ENCODE measurements around the gene RILP. TPM values are rescaled to one million over a fixed set of nuclear protein-coding genes. Genes with fewer than 3 reads are reported as not detected.
A peak's percentile ranks its signal among the peaks of the same experiment; 100 is the strongest.

The RILP gene
- total RNA-seq, 1 donor from 2014 or later: 0.13 TPM

DNA sequence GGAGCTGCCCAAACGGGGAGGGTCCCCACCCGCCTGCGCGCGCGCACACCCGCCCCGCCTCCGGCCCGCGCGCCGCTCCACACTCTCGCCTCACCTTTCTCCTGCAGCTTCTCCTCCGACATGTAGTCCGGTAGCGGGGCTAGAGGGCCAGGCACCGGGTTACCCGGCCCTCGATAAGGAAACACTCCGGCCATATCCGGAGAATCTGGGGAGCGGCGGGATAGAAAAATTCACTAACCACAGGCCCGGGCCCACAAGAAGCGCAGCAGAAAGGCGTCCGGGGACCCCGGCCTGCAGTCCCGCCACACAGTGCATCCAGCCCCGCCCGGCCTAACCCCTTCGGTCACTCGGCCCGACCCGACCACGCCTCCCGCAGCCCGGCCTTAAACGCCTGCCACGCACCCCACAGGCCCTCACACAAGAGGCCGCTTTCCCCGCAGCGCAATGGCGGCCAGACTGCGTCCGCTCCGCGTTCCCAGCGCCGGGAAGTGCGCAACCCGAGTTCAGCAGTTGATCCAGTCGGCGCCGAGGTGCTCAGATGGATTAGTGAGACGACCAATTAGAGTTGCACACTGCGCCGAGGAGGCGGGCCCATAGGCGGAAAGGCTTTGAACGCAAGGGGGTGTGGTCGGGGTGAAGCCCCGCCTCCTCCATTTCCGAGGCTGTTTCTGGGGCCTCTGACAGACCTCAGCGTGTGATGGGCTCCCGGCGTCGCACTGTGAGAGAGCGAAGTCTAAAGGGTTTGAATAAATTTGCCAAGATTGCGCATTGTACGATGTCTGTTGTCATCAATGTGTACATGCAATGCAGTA is 34.9 kb upstream of the RILP start, which contains the start of gene PRPF8:
PRPF8 (minus strand) TSS at position 490 of the 812 bp plus-strand sequence; CDS start at position 194, 296 bp downstream.
- peaks cover 36% of the 10 kb centered on the region for H3K36me3 Mint-ChIP-seq
- Histone ChIP-seq H3K27me3 (no peaks in the 10 kb centered on the region), H2AFZ (replicated peaks) (peak within 1 kb of the TSS; percentile 85), H3K9ac (peak within 1 kb of the TSS; percentile 77), H3K4me3 (peak within 1 kb of the TSS; percentile 86), H3K4me2 (peak within 1 kb of the TSS; percentile 87), H3K9me3 (ENCODE audit: low read depth) (no peaks in the 10 kb centered on the region), H3K27ac (peak within 1 kb of the TSS; percentile 70), H3F3A (ENCODE audit: low read depth) (peaks cover 14% of the 10 kb centered on the region), H3K4me1 (peaks cover 3% of the 10 kb centered on the region), H3K36me3 (peaks cover 17% of the 10 kb centered on the region), H3K79me2 (ENCODE audit: low read depth) (peaks cover 41% of the 10 kb centered on the region), H4K20me1 (ENCODE audit: low read depth) (peaks cover 37% of the 10 kb centered on the region)
- H3K27ac Mint-ChIP-seq: peak within 1 kb of the TSS; percentile 98
- H3K9me3 Mint-ChIP-seq: peaks cover 4% of the 10 kb centered on the region
- H3K4me1 Mint-ChIP-seq: peaks cover 24% of the 10 kb centered on the region
- peak; percentile 98 for DNase-seq (ENCODE audit: low spot score)
- TF ChIP-seq, protein P1, sequence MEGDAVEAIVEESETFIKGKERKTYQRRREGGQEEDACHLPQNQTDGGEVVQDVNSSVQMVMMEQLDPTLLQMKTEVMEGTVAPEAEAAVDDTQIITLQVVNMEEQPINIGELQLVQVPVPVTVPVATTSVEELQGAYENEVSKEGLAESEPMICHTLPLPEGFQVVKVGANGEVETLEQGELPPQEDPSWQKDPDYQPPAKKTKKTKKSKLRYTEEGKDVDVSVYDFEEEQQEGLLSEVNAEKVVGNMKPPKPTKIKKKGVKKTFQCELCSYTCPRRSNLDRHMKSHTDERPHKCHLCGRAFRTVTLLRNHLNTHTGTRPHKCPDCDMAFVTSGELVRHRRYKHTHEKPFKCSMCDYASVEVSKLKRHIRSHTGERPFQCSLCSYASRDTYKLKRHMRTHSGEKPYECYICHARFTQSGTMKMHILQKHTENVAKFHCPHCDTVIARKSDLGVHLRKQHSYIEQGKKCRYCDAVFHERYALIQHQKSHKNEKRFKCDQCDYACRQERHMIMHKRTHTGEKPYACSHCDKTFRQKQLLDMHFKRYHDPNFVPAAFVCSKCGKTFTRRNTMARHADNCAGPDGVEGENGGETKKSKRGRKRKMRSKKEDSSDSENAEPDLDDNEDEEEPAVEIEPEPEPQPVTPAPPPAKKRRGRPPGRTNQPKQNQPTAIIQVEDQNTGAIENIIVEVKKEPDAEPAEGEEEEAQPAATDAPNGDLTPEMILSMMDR (IDR thresholded peaks at IDR 0.05): no peak
- no peak for TF ChIP-seq EZH2phosphoT487 (IDR thresholded peaks at IDR 0.05)
- peak; percentile 54 for TF ChIP-seq EZH2 (IDR thresholded peaks at IDR 0.05)
- peak within 1 kb of the TSS; percentile 100 for H3K4me3 Mint-ChIP-seq
- peaks cover 3% of the 10 kb centered on the region for H3K27me3 Mint-ChIP-seq (ENCODE audit: insufficient read depth, low read depth)

DNA sequence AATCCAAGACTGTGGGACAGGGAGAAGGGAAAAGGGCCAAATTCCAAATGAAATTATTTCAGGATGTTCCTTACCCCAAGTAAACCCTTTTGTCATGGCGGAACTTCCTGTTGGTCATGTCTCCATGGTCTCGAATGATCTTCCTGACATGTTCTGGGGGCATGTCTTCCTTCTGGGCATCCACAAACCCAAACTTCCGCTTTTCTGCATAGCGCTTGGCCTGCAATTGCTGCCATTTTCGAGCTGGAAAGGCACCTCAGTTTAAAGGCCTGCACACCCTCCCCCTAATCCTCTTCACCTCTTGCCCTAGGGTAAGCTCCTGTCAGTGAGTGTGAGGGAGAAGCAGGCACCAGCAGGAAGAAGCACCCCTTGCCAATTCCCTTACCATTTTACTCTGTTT is 33.8 kb upstream of the RILP start:
- peaks cover 41% of the 10 kb centered on the region for H3K79me2 ChIP-seq (ENCODE audit: low read depth)
- H3K9me3 ChIP-seq (ENCODE audit: low read depth): no peaks in the 10 kb centered on the region
- peaks cover 44% of the 10 kb centered on the region for H3K36me3 Mint-ChIP-seq
- H3K27me3 ChIP-seq: no peaks in the 10 kb centered on the region
- peak overlapping the region; percentile 76 for H3K27ac Mint-ChIP-seq
- H3K4me1 Mint-ChIP-seq: peaks cover 24% of the 10 kb centered on the region
- H3K9ac ChIP-seq: no peak overlapping the region
- peak; percentile 8 for DNase-seq (ENCODE audit: low spot score)
- H3F3A ChIP-seq (ENCODE audit: low read depth): peaks cover 14% of the 10 kb centered on the region
- peaks cover under 1% of the 10 kb centered on the region for H3K9me3 Mint-ChIP-seq
- H3K4me1 ChIP-seq: peaks cover 3% of the 10 kb centered on the region
- H3K4me2 ChIP-seq: peak overlapping the region; percentile 87
- H3K36me3 ChIP-seq: peaks cover 23% of the 10 kb centered on the region
- no peak overlapping the region for H2AFZ ChIP-seq (replicated peaks)
- peaks cover 37% of the 10 kb centered on the region for H4K20me1 ChIP-seq (ENCODE audit: low read depth)
- no peak overlapping the region for H3K27ac ChIP-seq
- TF ChIP-seq, protein P1 (IDR thresholded peaks at IDR 0.05): no peak
- TF ChIP-seq EZH2 (IDR thresholded peaks at IDR 0.05) (no peak), EZH2phosphoT487 (IDR thresholded peaks at IDR 0.05) (no peak)
- peak overlapping the region; percentile 100 for H3K4me3 Mint-ChIP-seq
- peaks cover 3% of the 10 kb centered on the region for H3K27me3 Mint-ChIP-seq (ENCODE audit: insufficient read depth, low read depth)
- peak overlapping the region; percentile 86 for H3K4me3 ChIP-seq

DNA sequence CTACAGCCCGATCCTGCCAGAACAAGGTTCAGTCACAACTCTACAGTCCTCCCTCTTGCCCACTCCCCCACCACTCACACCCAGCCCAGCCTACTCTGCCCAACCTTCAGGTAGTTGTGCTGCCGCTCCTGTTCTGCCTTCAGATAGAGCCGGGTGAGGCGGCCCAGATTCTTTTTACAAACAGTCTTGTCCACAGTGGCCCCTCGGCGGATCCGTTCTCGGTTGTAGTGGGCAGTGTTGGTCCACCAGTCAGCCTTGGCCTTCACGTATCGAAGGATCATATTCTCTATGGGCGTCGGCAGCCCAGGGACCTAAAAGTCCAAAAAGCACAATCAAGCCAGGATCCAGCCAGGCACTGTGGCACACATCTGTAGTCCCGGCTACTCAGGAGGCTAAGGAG is 26.7 kb upstream of the RILP start:
- H3K79me2 ChIP-seq (ENCODE audit: low read depth): peaks cover 9% of the 10 kb centered on the region
- H3K36me3 Mint-ChIP-seq: peaks cover 58% of the 10 kb centered on the region

More for the DNA sequence above, 26.7 kb upstream of the RILP start:
- Histone ChIP-seq H4K20me1 (ENCODE audit: low read depth) (peaks cover 29% of the 10 kb centered on the region), H3K27me3 (no peaks in the 10 kb centered on the region), H3K9me3 (ENCODE audit: low read depth) (no peaks in the 10 kb centered on the region), H3K27ac (no peak overlapping the region), H2AFZ (replicated peaks) (no peak overlapping the region), H3K9ac (no peak overlapping the region), H3K4me3 (no peak overlapping the region), H3F3A (ENCODE audit: low read depth) (peaks cover 18% of the 10 kb centered on the region), H3K4me2 (no peak overlapping the region), H3K4me1 (no peaks in the 10 kb centered on the region), H3K36me3 (peaks cover 36% of the 10 kb centered on the region)
- no peak for DNase-seq (ENCODE audit: low spot score)
- Mint-ChIP-seq H3K4me1 (no peaks in the 10 kb centered on the region), H3K27ac (no peak overlapping the region), H3K27me3 (ENCODE audit: insufficient read depth, low read depth) (no peaks in the 10 kb centered on the region), H3K4me3 (no peak overlapping the region), H3K9me3 (no peaks in the 10 kb centered on the region)
- no peak for TF ChIP-seq EZH2phosphoT487 (IDR thresholded peaks at IDR 0.05)

Measured in neural progenitor cell (in vitro differentiated cells).